LNCAP (cell line): ENCODE results near the gene ASB18.

ENCODE experiments used
- TF ChIP-seq, protein P1 (sequence below): fragments of 450-650 bp; IDR thresholded peaks from 2 replicates; pipeline ENCODE4 v1.5.1; 2017; ENCODE audit warnings: mild to moderate bottlenecking

The ASB18 gene

DNA sequence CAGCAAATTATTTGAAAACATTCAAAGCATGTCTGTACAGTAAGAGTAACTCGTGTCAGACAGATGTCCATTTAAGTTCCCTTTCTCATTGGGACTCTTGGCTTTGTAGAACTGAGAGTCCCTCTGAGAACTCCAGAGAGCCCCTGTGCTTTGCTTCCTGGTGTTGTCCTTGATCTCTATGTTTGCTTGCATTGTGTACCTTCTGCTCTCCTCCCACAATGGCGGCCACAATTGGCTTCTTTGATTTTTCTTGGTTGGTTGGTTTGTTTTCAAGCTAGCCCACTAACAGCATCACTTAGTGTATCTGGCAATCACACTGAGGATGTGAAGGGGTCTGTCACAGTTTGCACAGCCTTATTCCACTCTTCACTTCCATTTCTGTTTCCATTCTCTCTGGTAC is 15.1 kb downstream of the ASB18 start:
- TF ChIP-seq, protein P1, sequence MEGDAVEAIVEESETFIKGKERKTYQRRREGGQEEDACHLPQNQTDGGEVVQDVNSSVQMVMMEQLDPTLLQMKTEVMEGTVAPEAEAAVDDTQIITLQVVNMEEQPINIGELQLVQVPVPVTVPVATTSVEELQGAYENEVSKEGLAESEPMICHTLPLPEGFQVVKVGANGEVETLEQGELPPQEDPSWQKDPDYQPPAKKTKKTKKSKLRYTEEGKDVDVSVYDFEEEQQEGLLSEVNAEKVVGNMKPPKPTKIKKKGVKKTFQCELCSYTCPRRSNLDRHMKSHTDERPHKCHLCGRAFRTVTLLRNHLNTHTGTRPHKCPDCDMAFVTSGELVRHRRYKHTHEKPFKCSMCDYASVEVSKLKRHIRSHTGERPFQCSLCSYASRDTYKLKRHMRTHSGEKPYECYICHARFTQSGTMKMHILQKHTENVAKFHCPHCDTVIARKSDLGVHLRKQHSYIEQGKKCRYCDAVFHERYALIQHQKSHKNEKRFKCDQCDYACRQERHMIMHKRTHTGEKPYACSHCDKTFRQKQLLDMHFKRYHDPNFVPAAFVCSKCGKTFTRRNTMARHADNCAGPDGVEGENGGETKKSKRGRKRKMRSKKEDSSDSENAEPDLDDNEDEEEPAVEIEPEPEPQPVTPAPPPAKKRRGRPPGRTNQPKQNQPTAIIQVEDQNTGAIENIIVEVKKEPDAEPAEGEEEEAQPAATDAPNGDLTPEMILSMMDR, result no peak

GRCh38 chr2:236246711-236247246 is 17.4 kb downstream of the ASB18 start:
- TF ChIP-seq, protein P1, result no peak

GRCh38 chr2:236244256-236244655 is 19.9 kb downstream of the ASB18 start:
- TF ChIP-seq, protein P1, result no peak

DNA sequence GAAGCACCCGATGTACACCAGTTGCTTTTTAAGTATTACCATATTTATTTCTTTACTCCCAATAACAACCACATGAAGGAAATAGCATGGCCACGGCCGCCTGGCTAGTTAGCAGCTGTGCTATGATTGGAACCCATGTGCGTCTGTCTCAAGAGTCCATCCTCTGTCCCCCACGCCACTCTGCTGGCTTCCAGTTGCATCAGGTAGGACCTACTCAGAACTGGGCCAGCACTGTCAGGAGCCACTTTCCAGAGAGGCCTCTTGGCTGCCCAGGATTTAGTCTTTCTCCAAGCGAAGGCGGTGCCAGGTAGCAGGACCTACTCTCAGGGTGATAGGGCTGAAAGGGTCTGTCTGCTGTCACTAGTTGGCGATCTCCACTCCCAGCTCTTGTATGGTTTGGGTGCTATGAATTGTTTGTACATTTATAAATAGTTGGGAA is 22.1 kb downstream of the ASB18 start:
- TF ChIP-seq, protein P1, result no peak

DNA sequence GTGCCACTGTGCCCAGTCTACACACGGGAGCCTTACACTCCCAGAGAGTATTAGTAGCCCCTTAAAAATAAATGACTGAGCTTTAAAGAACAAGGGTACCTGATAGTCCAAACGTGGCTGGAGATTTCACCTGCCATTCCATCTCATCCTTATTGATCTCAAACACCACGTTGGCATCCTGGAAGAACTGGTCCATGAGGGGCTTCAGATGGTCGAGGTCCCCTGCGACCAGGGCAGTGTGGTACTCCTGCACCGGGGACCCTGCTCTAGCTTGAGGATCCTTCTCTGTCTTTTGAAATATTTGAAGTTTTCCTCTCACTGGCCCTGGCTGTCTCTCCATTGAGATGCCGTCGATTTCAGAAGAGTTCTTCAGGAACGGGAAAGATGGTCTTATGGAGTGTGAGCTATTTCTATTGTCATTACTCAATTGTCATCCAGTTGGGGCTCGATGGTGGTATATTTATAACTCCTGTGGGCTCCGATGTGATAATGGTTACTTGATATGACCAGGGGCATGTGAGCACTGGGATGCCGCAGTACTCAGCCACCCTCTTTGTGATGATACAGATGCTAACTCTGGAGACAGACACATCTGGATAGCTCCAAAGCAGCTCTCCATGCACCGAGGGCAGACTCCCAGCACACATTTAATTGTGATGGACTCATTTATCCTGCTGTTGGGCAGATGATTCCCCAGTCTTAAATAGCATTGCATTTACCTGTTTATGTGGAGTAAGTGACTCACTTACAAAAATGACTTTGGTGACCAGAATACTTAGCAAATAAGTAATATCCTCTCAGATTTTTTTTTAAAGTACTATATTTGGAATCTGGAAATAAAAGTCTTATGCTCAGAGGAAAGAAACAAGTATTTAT is 22.8 kb downstream of the ASB18 start:
- TF ChIP-seq, protein P1, result no peak

GRCh38 chr2:236240228-236240990 is 23.8 kb downstream of the ASB18 start:
- TF ChIP-seq, protein P1, result no peak

DNA sequence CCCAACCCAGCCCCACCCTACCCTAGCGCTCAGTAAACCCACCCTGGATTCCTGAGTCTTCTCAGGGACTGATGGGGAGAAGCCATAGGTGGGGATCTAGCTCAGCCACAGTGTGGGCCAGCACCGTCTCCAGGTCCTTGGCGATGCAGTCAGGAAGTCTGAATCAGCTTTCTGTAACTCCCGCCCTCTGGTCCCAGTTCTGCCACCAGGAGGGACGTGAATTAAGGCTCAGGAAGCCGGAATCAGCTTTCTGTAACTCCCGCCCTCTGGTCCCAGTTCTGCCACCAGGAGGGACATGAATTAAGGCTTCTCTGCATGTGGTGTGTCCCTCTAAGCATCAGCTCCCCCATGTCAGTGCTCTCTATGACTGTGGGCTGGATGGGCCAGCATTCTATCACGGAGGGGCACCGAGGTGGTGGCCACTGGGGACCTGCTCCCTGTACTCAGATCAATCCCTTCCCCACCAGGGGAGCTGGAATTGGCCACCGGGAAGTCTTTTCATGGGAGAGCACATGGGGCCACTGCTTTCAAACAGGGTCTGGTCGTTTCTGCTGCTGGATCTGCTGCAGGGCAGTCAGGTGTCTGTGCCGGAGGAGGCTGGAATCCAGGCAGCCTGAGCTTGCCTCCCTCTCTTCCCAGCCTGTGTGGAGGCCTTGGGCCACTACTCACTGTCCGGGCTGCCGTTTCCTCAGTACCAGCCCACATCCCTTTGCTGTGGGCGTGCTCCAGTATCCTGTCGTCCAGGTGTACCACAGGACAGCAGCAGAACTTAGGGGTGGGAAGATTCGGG is 24.7 kb downstream of the ASB18 start:
- TF ChIP-seq, protein P1, result no peak
